ENCODE measurements around the gene TRMT5.

The TRMT5 gene

GRCh38 chr14:61003571-61003970, 22.7 kb upstream of the TRMT5 start:
- no peak overlapping the region for H2BK12ac ChIP-seq (ENCODE audit: low read length)
- H3K9me3 ChIP-seq (ENCODE audit: insufficient read depth, low read depth, low read length): peaks cover 2% of the 10 kb centered on the region
- no peak overlapping the region for H3K23ac ChIP-seq (ENCODE audit: low read length)
- H2AK5ac ChIP-seq (ENCODE audit: low read length): no peak overlapping the region
- no peak overlapping the region for H4K8ac ChIP-seq (ENCODE audit: low read depth, low read length)
- H3K36me3 ChIP-seq (ENCODE audit: control insufficient read depth in 1 of 2, insufficient read depth in 2 of 2, low read length in 2 of 2): peaks cover 0 to 1% of the 10 kb centered on the region in 2 experiments
- no peaks in the 10 kb centered on the region for H3K4me1 ChIP-seq (ENCODE audit: control insufficient read depth in 1 of 2, insufficient read depth in 2 of 2, low read length in 2 of 2)
- no peak overlapping the region for H3K18ac ChIP-seq (ENCODE audit: low read length)
- no peak overlapping the region for H2BK120ac ChIP-seq (ENCODE audit: insufficient read depth, low read length, poor library complexity)
- no peak overlapping the region for H3K4me2 ChIP-seq (ENCODE audit: low read length)
- H3K4me3 ChIP-seq (ENCODE audit: low read depth, low read length): no peak overlapping the region
- no peaks in the 10 kb centered on the region for H3K27me3 ChIP-seq (ENCODE audit: insufficient read depth, low read length)
- H3K4ac ChIP-seq (ENCODE audit: low read depth, low read length): no peak overlapping the region
- H3K27ac ChIP-seq (ENCODE audit: low read depth, low read length): no peak overlapping the region
- no peak overlapping the region for H3K14ac ChIP-seq (ENCODE audit: low read length)
- WGBS (ENCODE audit: extremely low coverage, insufficient coverage, insufficient read length): no CpG with 5 or more reads among the region's 1 CpG
- no peak overlapping the region for H4K12ac ChIP-seq (ENCODE audit: low read depth, low read length)
- no peak overlapping the region for H2BK5ac ChIP-seq (ENCODE audit: low read depth, low read length, poor library complexity)
- no peak overlapping the region for H2AFZ ChIP-seq (ENCODE audit: insufficient read depth, low read length, poor library complexity)
- no peaks in the 10 kb centered on the region for H3K79me1 ChIP-seq (ENCODE audit: low read length)
- peak; percentile 4 to 78 for DNase-seq
- no peaks in the 10 kb centered on the region for H3K79me2 ChIP-seq (ENCODE audit: control insufficient read depth, insufficient read depth, low read length, poor library complexity)
- no peak overlapping the region for H4K91ac ChIP-seq (ENCODE audit: low read depth, low read length)
- no peak overlapping the region for H3K9ac ChIP-seq (ENCODE audit: low read length)

GRCh38 chr14:60999536-60999935, 18.7 kb upstream of the TRMT5 start:
- Histone ChIP-seq H3K27ac (ENCODE audit: low read depth, low read length) (no peak overlapping the region), H4K12ac (ENCODE audit: low read depth, low read length) (no peak overlapping the region), H3K9ac (ENCODE audit: low read length) (no peak overlapping the region), H2AFZ (ENCODE audit: insufficient read depth, low read length, poor library complexity) (no peak overlapping the region), H3K18ac (ENCODE audit: low read length) (no peak overlapping the region), H3K9me3 (ENCODE audit: insufficient read depth, low read depth, low read length) (peaks cover 4% of the 10 kb centered on the region), H3K4me3 (ENCODE audit: low read depth, low read length) (no peak overlapping the region), H3K36me3 (ENCODE audit: control insufficient read depth in 1 of 2, insufficient read depth in 2 of 2, low read length in 2 of 2) (peaks cover 4 to 7% of the 10 kb centered on the region in 2 experiments), H3K27me3 (ENCODE audit: insufficient read depth, low read length) (no peaks in the 10 kb centered on the region), H3K4me1 (ENCODE audit: control insufficient read depth in 1 of 2, insufficient read depth in 2 of 2, low read length in 2 of 2) (no peaks in the 10 kb centered on the region), H3K4me2 (ENCODE audit: low read length) (no peak overlapping the region), H2BK12ac (ENCODE audit: low read length) (no peak overlapping the region), H3K4ac (ENCODE audit: low read depth, low read length) (no peak overlapping the region), H2BK120ac (ENCODE audit: insufficient read depth, low read length, poor library complexity) (no peak overlapping the region), H2BK5ac (ENCODE audit: low read depth, low read length, poor library complexity) (no peak overlapping the region), H3K79me2 (ENCODE audit: control insufficient read depth, insufficient read depth, low read length, poor library complexity) (no peaks in the 10 kb centered on the region), H3K14ac (ENCODE audit: low read length) (no peak overlapping the region), H4K91ac (ENCODE audit: low read depth, low read length) (no peak overlapping the region), H3K79me1 (ENCODE audit: low read length) (no peaks in the 10 kb centered on the region), H2AK5ac (ENCODE audit: low read length) (no peak overlapping the region), H3K23ac (ENCODE audit: low read length) (no peak overlapping the region), H4K8ac (ENCODE audit: low read depth, low read length) (no peak overlapping the region)
- DNase-seq: peak; percentile 57 to 71
- no CpG with 5 or more reads among the region's 2 CpGs for WGBS (ENCODE audit: extremely low coverage, insufficient coverage, insufficient read length)

- Histone ChIP-seq H2AK5ac (ENCODE audit: low read length) (no peak overlapping the region), H3K27ac (ENCODE audit: low read depth, low read length) (no peak overlapping the region), H3K4me1 (ENCODE audit: control insufficient read depth in 1 of 2, insufficient read depth in 2 of 2, low read length in 2 of 2) (no peaks in the 10 kb centered on the region), H2BK12ac (ENCODE audit: low read length) (no peak overlapping the region), H4K12ac (ENCODE audit: low read depth, low read length) (no peak overlapping the region), H4K91ac (ENCODE audit: low read depth, low read length) (no peak overlapping the region), H3K4me3 (ENCODE audit: low read depth, low read length) (no peak overlapping the region), H3K79me2 (ENCODE audit: control insufficient read depth, insufficient read depth, low read length, poor library complexity) (no peaks in the 10 kb centered on the region), H3K36me3 (ENCODE audit: control insufficient read depth in 1 of 2, insufficient read depth in 2 of 2, low read length in 2 of 2) (peaks cover 4 to 7% of the 10 kb centered on the region in 2 experiments), H3K27me3 (ENCODE audit: insufficient read depth, low read length) (no peaks in the 10 kb centered on the region), H4K8ac (ENCODE audit: low read depth, low read length) (no peak overlapping the region), H2BK120ac (ENCODE audit: insufficient read depth, low read length, poor library complexity) (no peak overlapping the region), H3K23ac (ENCODE audit: low read length) (no peak overlapping the region), H3K14ac (ENCODE audit: low read length) (no peak overlapping the region), H2BK5ac (ENCODE audit: low read depth, low read length, poor library complexity) (no peak overlapping the region), H3K18ac (ENCODE audit: low read length) (no peak overlapping the region), H3K9me3 (ENCODE audit: insufficient read depth, low read depth, low read length) (peaks cover 4% of the 10 kb centered on the region), H3K4ac (ENCODE audit: low read depth, low read length) (no peak overlapping the region), H3K9ac (ENCODE audit: low read length) (no peak overlapping the region), H3K79me1 (ENCODE audit: low read length) (no peaks in the 10 kb centered on the region), H2AFZ (ENCODE audit: insufficient read depth, low read length, poor library complexity) (no peak overlapping the region), H3K4me2 (ENCODE audit: low read length) (no peak overlapping the region)
- DNase-seq: no peak
- WGBS (ENCODE audit: extremely low coverage, insufficient coverage, insufficient read length): no CpG with 5 or more reads among the region's 9 CpGs
Observed at GRCh38 chr14:60998617-60999016, 17.7 kb upstream of the TRMT5 start.

- no peak overlapping the region for H3K4ac ChIP-seq (ENCODE audit: low read depth, low read length)
- DNase-seq: peak in 1 of 2 donors; percentile 9
- H3K79me2 ChIP-seq (ENCODE audit: control insufficient read depth, insufficient read depth, low read length, poor library complexity): no peaks in the 10 kb centered on the region
- H3K9me3 ChIP-seq (ENCODE audit: insufficient read depth, low read depth, low read length): no peaks in the 10 kb centered on the region
- no peak overlapping the region for H2BK12ac ChIP-seq (ENCODE audit: low read length)
- H4K91ac ChIP-seq (ENCODE audit: low read depth, low read length): no peak overlapping the region
- H3K4me1 ChIP-seq (ENCODE audit: control insufficient read depth in 1 of 2, insufficient read depth in 2 of 2, low read length in 2 of 2): no peaks in the 10 kb centered on the region
- no peak overlapping the region for H4K8ac ChIP-seq (ENCODE audit: low read depth, low read length)
- WGBS (ENCODE audit: extremely low coverage, insufficient coverage, insufficient read length): no CpG with 5 or more reads among the region's 2 CpGs
- H3K4me3 ChIP-seq (ENCODE audit: low read depth, low read length): no peak overlapping the region
- H3K14ac ChIP-seq (ENCODE audit: low read length): no peak overlapping the region
- H2AK5ac ChIP-seq (ENCODE audit: low read length): no peak overlapping the region
- no peak overlapping the region for H3K27ac ChIP-seq (ENCODE audit: low read depth, low read length)
- no peak overlapping the region for H3K18ac ChIP-seq (ENCODE audit: low read length)
- H3K9ac ChIP-seq (ENCODE audit: low read length): no peak overlapping the region
- no peaks in the 10 kb centered on the region for H3K27me3 ChIP-seq (ENCODE audit: insufficient read depth, low read length)
- H3K23ac ChIP-seq (ENCODE audit: low read length): no peak overlapping the region
- no peak overlapping the region for H4K12ac ChIP-seq (ENCODE audit: low read depth, low read length)
- H2BK120ac ChIP-seq (ENCODE audit: insufficient read depth, low read length, poor library complexity): no peak overlapping the region
- peaks cover 4 to 10% of the 10 kb centered on the region in 2 experiments for H3K36me3 ChIP-seq (ENCODE audit: control insufficient read depth in 1 of 2, insufficient read depth in 2 of 2, low read length in 2 of 2)
- no peak overlapping the region for H2AFZ ChIP-seq (ENCODE audit: insufficient read depth, low read length, poor library complexity)
- no peaks in the 10 kb centered on the region for H3K79me1 ChIP-seq (ENCODE audit: low read length)
- no peak overlapping the region for H2BK5ac ChIP-seq (ENCODE audit: low read depth, low read length, poor library complexity)
- no peak overlapping the region for H3K4me2 ChIP-seq (ENCODE audit: low read length)
Observed at GRCh38 chr14:60989599-60989998, 8.7 kb upstream of the TRMT5 start.

All from trophoblast cell (in vitro differentiated cells and primary cell).